Inflammatory macrophage treated with lipopolysaccharide for 1 hour (primary cell): ENCODE data around the gene BCAS2.

Experiments used
- DNase-seq, 2 donors: peaks; one replicate each; pipeline ENCODE4 v3.0.0-alpha.2; 2020 to 2022

BCAS2 gene

GRCh38 chr1:114554577-114554976, 26.8 kb downstream of the BCAS2 start:
- no peak for DNase-seq

GRCh38 chr1:114552106-114552639, 29.2 kb downstream of the BCAS2 start:
- no peak for DNase-seq

- no peak for DNase-seq
These were observed 30.0 kb downstream of the BCAS2 start for GRCh38 chr1:114551400-114551799.

GRCh38 chr1:114550336-114550735, 31.1 kb downstream of the BCAS2 start:
- DNase-seq: no peak

- DNase-seq: no peak
These were observed 32.3 kb downstream of the BCAS2 start for GRCh38 chr1:114549137-114549536.

GRCh38 chr1:114547076-114547475, 34.3 kb downstream of the BCAS2 start:
- no peak for DNase-seq

- DNase-seq: no peak
These were observed 35.6 kb downstream of the BCAS2 start for GRCh38 chr1:114545796-114546195.

- no peak for DNase-seq
These were observed 36.1 kb downstream of the BCAS2 start for GRCh38 chr1:114545315-114545714.

GRCh38 chr1:114540821-114541220, 40.6 kb downstream of the BCAS2 start:
- no peak for DNase-seq

- DNase-seq: no peak
These were observed 41.1 kb downstream of the BCAS2 start for GRCh38 chr1:114540272-114540671.

GRCh38 chr1:114536043-114536442, 45.4 kb downstream of the BCAS2 start:
- no peak for DNase-seq

- no peak for DNase-seq
These were observed 46.0 kb downstream of the BCAS2 start for GRCh38 chr1:114535401-114535800.

GRCh38 chr1:114531094-114531493, 50.3 kb downstream of the BCAS2 start:
- no peak for DNase-seq

- no peak for DNase-seq
These were observed 51.2 kb downstream of the BCAS2 start for GRCh38 chr1:114530224-114530623.

GRCh38 chr1:114524944-114525343, 56.5 kb downstream of the BCAS2 start:
- no peak for DNase-seq

- no peak for DNase-seq
These were observed 59.2 kb downstream of the BCAS2 start for GRCh38 chr1:114522264-114522575.

- DNase-seq: no peak
These were observed 59.8 kb downstream of the BCAS2 start for GRCh38 chr1:114521396-114522263.
